OCI-M2 (cell line): ENCODE results near the gene FCGBP.
"Not testable (repeated sequence)": the region's sequence is repeated elsewhere in the genome, so short reads cannot be mapped to it uniquely, and the experiment has no call there.

Experiments
- DNase-seq: peaks from one replicate; lab custom pipeline; 2025; ENCODE audit not compliant: unreplicated experiment; lab: John Stamatoyannopoulos, UW

Gene FCGBP

DNA sequence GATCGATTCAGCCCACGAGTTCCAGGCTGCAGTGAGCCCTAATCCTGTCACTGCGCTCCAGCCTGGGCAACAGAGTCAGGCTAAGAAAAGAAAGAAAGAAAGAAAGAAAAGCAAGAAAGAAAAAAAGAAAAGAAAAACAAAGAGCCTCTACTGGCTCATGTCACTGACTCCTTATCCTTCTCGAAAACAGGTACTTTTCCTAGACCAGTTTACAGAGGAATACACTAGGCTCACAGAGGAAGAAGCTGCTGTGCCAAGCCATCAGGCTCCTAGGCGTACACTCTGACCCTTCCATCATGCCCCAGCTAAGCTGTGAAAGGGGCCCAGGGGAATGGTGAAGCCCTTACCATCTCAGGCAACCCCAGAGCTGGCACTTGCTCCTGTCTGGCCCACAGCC is 41.9 kb downstream of the FCGBP start:
- not testable (repeated sequence) for DNase-seq

DNA sequence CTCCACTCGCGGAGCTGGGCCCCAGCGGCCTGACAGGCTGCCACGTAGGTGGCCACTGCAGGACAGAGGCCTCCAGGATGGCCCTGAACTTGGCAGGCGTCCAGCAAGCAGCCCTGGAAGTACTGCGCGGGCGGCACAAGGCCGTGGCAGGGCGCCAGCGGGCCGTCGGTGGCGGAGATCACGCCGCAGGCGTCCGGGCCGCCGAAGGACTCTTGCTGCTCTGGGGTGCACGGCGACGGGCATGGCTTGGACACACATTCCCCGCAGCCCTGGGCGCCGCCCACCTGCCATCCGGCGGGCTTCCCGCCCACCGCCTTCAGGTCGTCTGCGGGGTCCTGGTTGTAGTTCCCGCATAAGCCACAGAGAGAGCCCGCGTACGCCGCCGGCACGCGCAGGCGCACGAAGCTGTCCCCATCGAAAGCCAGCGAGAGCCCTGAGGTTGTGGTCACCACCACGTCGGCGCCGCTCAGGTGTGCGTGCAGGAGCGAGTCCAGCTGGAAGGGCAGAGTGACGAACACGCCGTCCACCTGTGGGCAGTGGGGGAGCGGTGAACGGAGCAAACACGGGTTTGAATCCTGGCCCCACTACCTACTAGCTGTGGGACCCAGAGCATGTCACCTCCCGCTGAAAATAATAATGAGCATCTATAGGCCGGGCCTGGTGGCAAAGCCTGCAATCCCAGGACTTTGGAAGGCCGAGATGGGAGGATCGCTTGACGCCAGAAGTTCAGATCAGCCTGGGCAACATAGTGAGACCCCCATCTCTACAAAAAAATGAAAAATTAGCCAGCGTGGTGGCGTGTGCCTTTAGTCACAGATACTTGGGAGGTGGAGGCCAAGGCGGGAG is 42.6 kb downstream of the FCGBP start:
- not testable (repeated sequence) for DNase-seq

DNA sequence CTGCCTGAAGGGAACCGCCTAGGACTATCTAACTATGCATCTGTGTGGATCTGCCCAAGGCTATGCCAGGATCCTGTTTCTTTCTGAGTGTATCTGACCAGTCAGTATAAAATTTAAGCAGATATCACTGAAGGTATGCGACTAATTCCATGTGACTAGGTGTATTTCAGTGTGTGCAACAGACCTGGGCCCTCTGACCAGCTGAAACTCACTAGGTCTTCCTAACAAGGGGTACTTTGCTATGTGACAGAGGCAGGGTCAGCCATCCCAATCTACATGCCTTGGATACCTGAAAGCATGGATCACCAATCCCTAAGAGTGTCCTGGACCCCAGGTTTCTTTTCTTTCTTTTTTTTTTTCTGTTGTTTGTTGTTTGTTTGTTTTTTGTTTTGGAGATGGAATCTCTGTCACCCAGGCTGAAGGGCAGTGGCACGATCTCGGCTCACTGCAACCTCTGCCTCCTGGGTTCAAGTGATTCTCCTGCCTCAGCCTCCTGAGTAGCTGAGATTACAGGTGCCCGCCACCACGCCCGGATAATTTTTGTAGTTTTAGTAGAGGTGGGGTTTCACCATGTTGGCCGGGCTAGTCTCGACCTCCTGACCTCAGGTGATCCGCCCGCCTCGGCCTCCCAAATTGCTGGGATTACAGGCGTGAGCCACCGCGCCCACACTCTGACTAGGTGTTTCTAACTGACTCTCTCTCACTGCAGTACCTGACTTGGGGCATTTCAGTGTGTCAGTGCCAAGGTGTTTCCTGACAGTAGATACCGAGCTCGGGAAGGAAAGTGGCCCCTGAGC is 43.5 kb downstream of the FCGBP start:
- no peak for DNase-seq

DNA sequence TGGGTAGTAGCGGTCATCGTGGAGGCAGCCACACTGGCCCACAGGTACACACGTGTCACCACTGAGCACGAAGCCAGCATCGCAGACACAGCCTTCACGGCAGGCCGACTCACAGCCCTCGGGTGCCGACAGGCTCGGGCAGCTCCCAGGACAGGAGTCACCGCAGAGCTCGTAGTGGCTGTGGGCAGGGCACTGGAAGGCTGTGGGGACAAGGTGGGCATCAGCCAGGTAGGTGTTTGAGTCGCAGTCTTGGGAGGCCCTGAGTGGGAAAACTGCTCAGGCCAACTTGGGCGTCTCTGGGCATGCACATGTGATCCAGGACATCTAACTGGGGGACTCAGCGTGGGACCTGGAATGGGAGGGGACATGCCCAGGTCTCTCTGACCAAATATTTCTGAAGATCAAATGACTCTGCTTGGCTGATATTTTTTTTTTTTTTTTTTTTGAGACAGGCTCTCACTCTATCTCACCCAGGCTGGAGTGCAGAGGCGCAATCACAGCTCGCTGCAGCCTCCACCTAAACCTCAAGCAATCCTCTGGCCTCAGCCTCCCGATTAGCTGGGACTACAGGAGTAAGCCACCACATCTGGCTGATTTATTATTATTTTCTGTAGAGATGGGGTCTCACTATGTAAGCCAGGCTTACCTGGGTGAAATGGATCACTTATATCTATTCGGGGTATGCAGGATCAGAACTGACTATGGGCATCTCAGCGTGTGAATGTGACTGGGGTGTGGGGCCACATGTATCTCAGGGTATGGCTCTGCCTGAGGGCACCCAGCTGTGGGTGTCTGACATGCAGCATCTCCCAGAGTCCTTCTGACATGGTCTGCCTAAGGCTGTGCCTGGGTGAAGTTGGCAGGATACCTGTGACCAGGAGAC is 44.3 kb downstream of the FCGBP start:
- not testable (repeated sequence) for DNase-seq

DNA sequence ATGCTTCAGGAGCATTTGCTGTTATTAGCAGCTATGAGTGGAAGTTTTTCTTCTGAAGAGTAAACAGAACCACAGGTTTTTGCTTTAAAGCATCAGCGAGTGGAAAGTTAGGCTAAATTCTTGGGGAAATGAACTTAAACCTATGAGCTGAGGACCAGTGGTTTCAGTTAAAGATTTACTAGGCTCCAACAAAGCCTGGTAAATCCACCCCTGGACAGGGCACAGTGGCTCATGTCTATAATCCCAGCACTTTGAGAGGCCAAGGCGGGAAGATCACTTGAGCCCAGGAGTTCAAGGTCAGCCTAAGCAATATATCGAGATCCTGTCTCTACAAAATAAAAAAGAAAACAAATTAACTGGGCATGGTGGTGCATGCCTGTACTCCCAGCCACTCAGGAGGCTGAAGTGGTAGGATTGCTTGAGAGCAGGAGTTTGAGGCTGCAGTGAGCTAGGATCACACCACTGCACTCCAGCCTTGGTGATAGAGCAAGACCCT is 46.9 kb downstream of the FCGBP start:
- DNase-seq = not testable (repeated sequence)

DNA sequence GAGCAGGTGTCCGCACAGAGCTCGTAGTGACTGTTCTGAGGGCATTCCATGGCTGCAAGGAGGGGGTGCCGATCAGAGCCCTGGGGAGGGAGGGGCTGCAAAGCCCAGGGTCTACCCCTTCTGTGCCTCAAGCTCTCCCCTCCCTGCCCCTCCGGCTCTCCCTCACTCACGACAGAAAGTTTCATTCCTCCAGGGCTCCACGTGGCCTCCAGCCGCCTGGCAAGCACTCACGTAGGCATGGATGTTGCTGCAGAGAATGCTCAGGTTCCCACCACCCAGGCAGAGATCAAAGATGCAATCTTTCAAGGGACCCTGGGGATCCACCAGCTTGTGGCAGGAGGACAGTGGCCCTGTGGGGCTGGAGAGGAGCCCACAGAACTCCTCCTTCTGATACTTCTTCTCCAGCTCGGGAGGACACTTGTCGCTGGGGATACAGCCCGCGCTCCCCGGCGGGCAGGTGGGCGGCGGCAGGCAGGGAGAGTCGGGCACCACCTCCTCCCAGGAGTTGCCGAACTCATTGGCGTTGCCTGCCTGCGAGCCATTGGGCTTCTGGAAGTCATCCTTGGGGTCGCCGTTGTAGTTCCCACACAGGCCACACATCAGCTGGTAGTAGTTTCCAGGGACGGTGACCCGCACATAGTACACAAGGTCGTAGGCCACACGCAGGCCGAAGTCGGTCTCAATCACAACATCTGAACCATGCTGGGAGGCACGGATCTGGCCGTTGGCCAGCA is 48.4 kb downstream of the FCGBP start:
- DNase-seq = not testable (repeated sequence)

DNA sequence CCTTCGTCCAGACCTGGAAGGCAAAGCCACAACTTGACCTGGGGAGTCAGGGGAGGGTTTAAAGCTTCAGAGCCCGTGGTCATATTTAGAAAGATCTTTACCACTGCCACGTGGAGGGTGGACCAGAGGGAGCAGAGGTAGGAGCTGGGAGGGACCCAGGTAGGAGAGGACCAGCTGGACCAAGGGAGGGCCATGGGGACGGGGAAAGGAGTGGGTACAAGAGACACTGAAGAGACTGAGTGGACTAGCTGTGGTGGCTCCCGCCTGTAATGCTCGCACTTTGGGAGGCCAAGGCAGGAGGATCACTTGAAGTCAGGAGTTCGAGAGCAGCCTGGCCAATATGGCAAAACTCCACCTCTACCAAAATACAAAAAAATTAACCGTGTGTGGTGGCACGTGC is 49.7 kb downstream of the FCGBP start:
- DNase-seq = not testable (repeated sequence)
